NB4 (cell line): Measurements from ENCODE around the gene IL23A.
"Not testable (repeated sequence)": the region's sequence is repeated elsewhere in the genome, so short reads cannot be mapped to it uniquely, and the experiment has no call there.

Experiments used
- DNase-seq: peaks from one replicate; pipeline ENCODE4 v3.0.0; 2010; ENCODE audit warnings: low read depth
- H3K4me3 ChIP-seq: one replicate; pipeline ENCODE4 v1.5.1; 2011; ENCODE audit warnings: mild to moderate bottlenecking, low read depth, low read length, moderate library complexity
- MYC ChIP-seq: IDR thresholded peaks from 2 replicates; pipeline ENCODE4 v1.6.1; 2011; ENCODE audit warnings: low read depth, low read length
- POLR2A ChIP-seq: IDR thresholded peaks from 2 replicates; pipeline ENCODE4 v1.6.1; 2011; ENCODE audit warnings: mild to moderate bottlenecking; ENCODE audit not compliant: insufficient read length; ENCODE audit errors: extremely low read depth
- TF ChIP-seq, protein P1 (sequence below): IDR thresholded peaks from 2 replicates; pipeline ENCODE4 v1.6.1; 2011; ENCODE audit warnings: low read depth, low read length
- TF ChIP-seq, protein P2 (sequence below): IDR thresholded peaks from one replicate; pipeline ENCODE4 v1.5.1; 2012; ENCODE audit warnings: low read depth, low read length

IL23A gene

DNA sequence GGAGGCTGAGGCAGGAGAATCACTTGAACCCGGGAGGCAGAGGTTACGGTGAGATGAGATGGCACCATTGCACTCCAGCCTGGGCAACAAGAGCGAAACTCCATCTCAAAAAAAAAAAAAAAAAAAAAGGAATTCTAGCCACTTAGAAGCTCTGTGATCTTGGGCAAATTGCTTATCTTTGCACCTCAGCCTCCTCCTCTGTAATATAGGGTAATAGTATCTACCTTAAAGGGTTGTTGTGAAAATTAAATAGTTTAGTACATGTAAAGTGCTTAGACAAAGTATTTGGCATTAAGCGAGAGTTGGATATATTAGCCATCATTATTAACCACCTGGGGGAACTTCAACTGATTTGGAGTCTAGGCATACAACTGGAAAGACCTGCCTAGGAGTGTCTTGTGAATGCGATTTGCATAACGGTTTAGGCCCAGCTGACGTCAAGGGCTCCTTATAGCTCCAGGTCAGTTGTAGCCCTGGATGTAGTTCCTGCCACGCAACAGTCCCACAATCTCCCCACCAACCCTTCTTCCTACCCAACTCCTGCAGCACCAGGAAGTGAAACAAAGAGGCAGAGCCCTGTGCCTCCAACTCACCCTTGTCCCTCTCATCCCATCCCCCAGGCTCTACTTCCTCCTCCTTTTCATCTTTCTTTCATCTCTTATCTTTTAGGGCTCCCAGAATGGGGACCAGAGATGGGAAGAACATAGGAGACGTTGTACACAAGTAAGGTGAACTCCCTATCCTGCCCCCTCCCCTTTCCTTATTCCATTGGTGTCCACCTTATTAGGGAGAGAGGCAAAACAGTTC lies 2.1 kb upstream of the IL23A start:
- DNase-seq: peak; percentile 70

DNA sequence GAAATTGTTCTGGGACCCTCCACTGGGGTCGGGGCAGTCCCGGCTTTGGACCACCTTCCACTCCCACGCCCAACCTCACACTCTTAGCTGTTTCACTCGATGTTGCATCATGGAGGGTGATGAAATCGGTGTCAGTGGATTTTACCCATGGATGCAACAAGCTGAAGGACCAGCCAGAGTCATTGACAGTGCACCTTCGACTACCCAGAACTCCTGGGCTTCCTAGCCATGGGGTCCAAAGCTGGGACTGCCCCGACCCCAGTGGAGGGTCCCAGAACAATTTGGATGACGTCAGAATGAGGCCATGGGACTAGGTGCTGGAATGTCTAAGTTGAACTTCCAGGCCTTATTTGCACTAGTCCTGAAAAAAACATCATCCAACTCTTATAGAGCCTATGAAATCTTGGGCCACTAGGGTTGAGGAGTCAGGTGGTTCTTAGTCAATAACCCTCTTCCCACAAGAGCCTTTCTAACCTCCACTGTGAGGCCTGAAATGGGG lies 882 bp upstream of the IL23A start:
- H3K4me3 ChIP-seq: no peak overlapping the region
- DNase-seq: peak; percentile 62
- TF ChIP-seq MYC (no peak), POLR2A (no peak)
- TF ChIP-seq, protein P1, sequence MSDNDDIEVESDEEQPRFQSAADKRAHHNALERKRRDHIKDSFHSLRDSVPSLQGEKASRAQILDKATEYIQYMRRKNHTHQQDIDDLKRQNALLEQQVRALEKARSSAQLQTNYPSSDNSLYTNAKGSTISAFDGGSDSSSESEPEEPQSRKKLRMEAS: no peak
- TF ChIP-seq, protein P2, sequence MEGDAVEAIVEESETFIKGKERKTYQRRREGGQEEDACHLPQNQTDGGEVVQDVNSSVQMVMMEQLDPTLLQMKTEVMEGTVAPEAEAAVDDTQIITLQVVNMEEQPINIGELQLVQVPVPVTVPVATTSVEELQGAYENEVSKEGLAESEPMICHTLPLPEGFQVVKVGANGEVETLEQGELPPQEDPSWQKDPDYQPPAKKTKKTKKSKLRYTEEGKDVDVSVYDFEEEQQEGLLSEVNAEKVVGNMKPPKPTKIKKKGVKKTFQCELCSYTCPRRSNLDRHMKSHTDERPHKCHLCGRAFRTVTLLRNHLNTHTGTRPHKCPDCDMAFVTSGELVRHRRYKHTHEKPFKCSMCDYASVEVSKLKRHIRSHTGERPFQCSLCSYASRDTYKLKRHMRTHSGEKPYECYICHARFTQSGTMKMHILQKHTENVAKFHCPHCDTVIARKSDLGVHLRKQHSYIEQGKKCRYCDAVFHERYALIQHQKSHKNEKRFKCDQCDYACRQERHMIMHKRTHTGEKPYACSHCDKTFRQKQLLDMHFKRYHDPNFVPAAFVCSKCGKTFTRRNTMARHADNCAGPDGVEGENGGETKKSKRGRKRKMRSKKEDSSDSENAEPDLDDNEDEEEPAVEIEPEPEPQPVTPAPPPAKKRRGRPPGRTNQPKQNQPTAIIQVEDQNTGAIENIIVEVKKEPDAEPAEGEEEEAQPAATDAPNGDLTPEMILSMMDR: no peak

More for the DNA sequence above, 2.1 kb upstream of the IL23A start:
- no peak overlapping the region for H3K4me3 ChIP-seq
- no peak for TF ChIP-seq POLR2A

DNA sequence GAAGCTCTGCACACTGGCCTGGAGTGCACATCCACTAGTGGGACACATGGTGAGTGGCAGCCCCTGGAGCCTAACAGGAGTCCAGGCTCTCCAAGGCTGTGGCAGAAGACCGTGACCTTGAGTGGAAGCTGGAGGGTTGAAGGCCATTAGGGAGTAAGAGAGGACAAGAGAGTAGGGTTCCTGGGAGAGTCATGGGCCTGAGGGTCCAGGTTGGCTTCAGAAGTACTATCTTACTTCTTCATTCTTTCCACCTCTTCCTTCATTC lies 406 bp downstream of the IL23A start:
- H3K4me3 ChIP-seq: no peak overlapping the region
- no peak for DNase-seq
- no peak for TF ChIP-seq MYC

DNA sequence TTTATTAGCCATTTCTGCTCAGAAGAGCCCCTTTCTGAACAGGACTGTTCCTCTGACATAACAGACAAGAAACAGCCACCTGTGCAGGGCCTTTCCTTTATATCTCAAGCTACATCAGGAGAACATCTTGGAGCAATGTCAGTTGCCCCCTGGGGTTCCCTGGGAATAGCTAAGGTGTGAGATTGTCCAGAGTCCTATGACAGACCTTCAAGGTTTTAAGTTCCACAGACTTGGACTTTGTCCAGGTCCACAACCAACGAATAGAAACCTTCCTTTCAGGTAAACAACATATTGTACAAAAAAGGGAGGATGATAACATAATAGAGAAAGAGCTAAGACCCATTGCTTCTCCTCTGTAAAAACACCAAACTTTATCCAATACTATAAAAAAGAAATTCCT lies 2.9 kb downstream of the IL23A start:
- DNase-seq: no peak
- TF ChIP-seq MYC: no peak
- TF ChIP-seq, protein P2: no peak
- no peak for TF ChIP-seq POLR2A
- TF ChIP-seq, protein P1: no peak

DNA sequence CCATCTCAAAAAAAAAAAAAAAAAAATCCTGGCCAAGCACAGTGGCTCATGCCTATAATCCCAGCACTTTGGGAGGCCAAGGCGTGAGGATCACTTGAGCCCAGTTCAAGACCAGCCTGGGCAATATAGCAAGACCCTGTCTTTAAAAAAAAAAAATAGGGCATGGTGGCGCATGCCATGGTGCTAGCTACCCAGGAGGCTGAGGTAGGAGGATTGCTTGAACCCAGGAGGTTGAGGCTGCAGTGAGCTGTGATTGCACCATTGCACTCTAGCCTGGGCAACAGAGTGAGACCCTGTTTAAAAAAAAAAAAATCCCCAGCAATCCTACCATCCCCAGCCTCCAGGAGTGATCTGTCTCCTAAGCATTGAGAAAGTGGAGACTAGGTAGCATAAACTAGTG lies 3.6 kb downstream of the IL23A start:
- not testable (repeated sequence) for DNase-seq

More for the DNA sequence above, 2.9 kb downstream of the IL23A start:
- H3K4me3 ChIP-seq: no peak overlapping the region

DNA sequence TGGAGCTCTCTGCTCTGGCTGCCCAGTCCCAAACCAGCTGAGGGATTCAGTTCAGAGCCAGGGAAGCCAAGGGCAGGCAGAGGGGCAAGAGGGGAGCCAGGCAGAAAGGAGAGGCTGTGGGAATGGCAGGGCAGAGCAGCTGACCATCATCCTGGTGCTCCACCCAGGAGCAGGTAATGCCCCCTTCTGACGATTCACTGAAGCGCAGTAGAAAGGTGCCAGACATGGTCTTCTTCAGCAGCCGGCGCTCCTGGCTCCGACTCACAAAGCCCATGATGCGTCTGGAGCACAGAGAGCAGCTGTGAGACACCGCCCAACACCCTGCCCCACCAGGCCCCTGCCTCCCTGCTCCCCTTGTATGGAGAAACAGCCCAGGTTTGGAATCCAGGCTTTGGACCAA lies 8.0 kb downstream of the IL23A start:
- peak; percentile 39 for DNase-seq
- TF ChIP-seq, protein P1: no peak
- no peak for TF ChIP-seq POLR2A
- no peak for TF ChIP-seq MYC
- TF ChIP-seq, protein P2: peak; percentile 32
- H3K4me3 ChIP-seq: no peak overlapping the region

More for the DNA sequence above, 3.6 kb downstream of the IL23A start:
- not testable (repeated sequence) for H3K4me3 ChIP-seq

DNA sequence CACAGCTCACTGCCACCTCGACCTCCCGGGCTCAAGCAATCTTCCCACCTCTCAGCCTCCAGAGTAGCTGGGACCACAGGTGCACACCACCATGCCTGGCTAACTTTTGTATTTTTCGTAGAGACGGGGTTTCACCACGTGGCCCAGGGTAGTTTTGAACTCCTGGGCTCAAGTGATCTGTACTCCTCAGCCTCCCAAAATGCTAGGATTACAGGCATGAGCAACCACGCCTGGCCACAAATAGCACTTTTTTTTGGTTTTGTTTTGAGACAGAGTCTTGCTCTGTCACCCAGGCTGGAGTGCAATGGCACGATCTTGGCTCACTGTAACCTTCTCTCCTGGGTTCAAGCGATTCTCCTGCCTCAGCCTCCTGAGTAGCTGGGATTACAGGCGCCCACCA lies 8.6 kb downstream of the IL23A start:
- DNase-seq: not testable (repeated sequence)

DNA sequence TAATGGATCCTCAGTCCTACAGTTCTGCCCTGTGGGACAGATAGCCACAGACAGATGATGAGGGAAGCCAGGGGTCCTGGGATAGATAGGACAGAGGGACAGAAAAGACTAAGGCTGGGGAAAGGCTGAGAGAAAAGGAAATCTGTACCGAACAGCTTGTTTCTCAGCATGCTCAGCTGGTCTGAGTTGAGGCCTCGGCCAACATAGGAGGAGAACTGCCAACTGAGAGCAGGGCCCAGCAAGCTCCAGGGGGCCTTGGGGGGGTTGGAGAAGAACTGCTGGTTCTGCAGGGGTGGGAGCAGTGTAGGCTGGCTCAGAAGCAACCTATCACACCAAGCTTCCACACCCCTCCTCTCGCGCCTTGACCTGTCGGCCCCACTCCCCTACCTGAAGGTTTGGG lies 10.1 kb downstream of the IL23A start:
- DNase-seq: no peak
- no peak overlapping the region for H3K4me3 ChIP-seq
- TF ChIP-seq, protein P2: no peak
- TF ChIP-seq POLR2A (no peak), MYC (no peak)
- TF ChIP-seq, protein P1: no peak

More for the DNA sequence above, 8.6 kb downstream of the IL23A start:
- not testable (repeated sequence) for H3K4me3 ChIP-seq
